SK-N-MC (cell line): ENCODE measurements around the gene BACE2.

Source experiments
- EZH2 ChIP-seq: fragments of 200-600 bp; sonication (generic); IDR thresholded peaks from one replicate; pipeline ENCODE4 v1.6.1; 2017; ENCODE audit warnings: antibody characterized with exemption
- POLR2AphosphoS5 ChIP-seq: IDR thresholded peaks from 2 replicates; pipeline ENCODE4 v1.6.1; 2012; ENCODE audit warnings: mild to moderate bottlenecking, low read depth, low read length, borderline replicate concordance

- no peak for TF ChIP-seq POLR2AphosphoS5
- TF ChIP-seq EZH2, result no peak
Measured at GRCh38 chr21:41235201-41235600, 67.2 kb downstream of the BACE2 start.
